Mucosa of descending colon (tissue), 3 donors: Measurements from ENCODE around the gene BCO1. TPM values are rescaled to one million over a fixed set of nuclear protein-coding genes. Genes with fewer than 3 reads are reported as not detected.

Source experiments
- ATAC-seq: fragments of 200-7000 bp; cut with Tn5 transposase; one replicate; pipeline ENCODE4 v1.9.1; 2020; ENCODE audit warnings: mild to moderate bottlenecking, moderate library complexity
- DNase-seq, 3 donors: peaks; one replicate each; pipeline ENCODE4 v3.0.0-alpha.2; 2020
- H3K36me3 ChIP-seq: fragments of 200-600 bp; one replicate; pipeline ENCODE4 v1.8.0; 2021; ENCODE audit warnings: low read depth, mild to moderate bottlenecking
- H3K4me1 ChIP-seq: fragments of 200-600 bp; one replicate; pipeline ENCODE4 v1.8.0; 2021; ENCODE audit warnings: low read depth, mild to moderate bottlenecking
- H3K4me3 ChIP-seq: fragments of 200-600 bp; one replicate; pipeline ENCODE4 v1.8.0; 2021; ENCODE audit warnings: mild to moderate bottlenecking
- H3K9me3 ChIP-seq: fragments of 200-600 bp; one replicate; pipeline ENCODE4 v1.8.0; 2021; ENCODE audit warnings: mild to moderate bottlenecking
- CTCF ChIP-seq: fragments of 200-600 bp; IDR thresholded peaks from one replicate; pipeline ENCODE4 v1.8.0; 2022; ENCODE audit warnings: antibody characterized with exemption, mild to moderate bottlenecking
- intact Hi-C, 2 donors: fragments of 100-400 bp; cut with DNase I in 1 of 2; cut with micrococcal nuclease in 1 of 2; formaldehyde crosslinking; loops; one replicate each; pipeline versions ENCODE4 v1.11.0 to v1.11.1; 2022; cut with DNase I, micrococcal nuclease
- total RNA-seq, 3 donors: library from RNA; stranded (reverse); fragmentation: NEBNext Ultra II Directional in 2 of 3; extraction: Animal tissue kit (Norgen Biotek cat#: 25700) in 2 of 3; gene quantifications; one replicate each; pipeline versions ENCODE4 v1.2.1 to v1.2.4, GENCODE V29; 2021 to 2023
- donor health status: DM: no; HTN: no; CAD: no; lungs with moderate emphysema.
- donor health status: DM: no; HTN: no; CAD: no.
- donor health status: DM: no; HTN: yes; CAD: no.

Gene BCO1
- total RNA-seq, 3 donors from 2014 or later, result 2.2 to 6.5 (median 4.5) TPM

- ATAC-seq, result no peak
These were observed 80.9 kb downstream of the BCO1 start for GRCh38 chr16:81319221-81319912.

GRCh38 chr16:81321039-81321438 lies 82.5 kb downstream of the BCO1 start:
- Histone ChIP-seq H3K36me3 (no peaks in the 10 kb centered on the region), H3K4me1 (no peaks in the 10 kb centered on the region), H3K4me3 (no peak overlapping the region), H3K9me3 (no peaks in the 10 kb centered on the region)
- no peak for ATAC-seq
- no peak for DNase-seq
- TF ChIP-seq CTCF, result no peak
- intact Hi-C loops, result no loop called here

More at GRCh38 chr16:81319221-81319912, 80.9 kb downstream of the BCO1 start:
- no peak overlapping the region for H3K4me3 ChIP-seq
- no peak for DNase-seq
- intact Hi-C loops, result no loop called here
- no peaks in the 10 kb centered on the region for H3K4me1 ChIP-seq
- no peak for TF ChIP-seq CTCF
- H3K9me3 ChIP-seq, result no peaks in the 10 kb centered on the region
- H3K36me3 ChIP-seq, result no peaks in the 10 kb centered on the region

- Histone ChIP-seq H3K36me3 (no peaks in the 10 kb centered on the region), H3K9me3 (no peaks in the 10 kb centered on the region), H3K4me1 (no peaks in the 10 kb centered on the region), H3K4me3 (no peak overlapping the region)
- intact Hi-C loops, result no loop called here
- DNase-seq (no peak), ATAC-seq (no peak)
- TF ChIP-seq CTCF, result no peak
These were observed 83.0 kb downstream of the BCO1 start for GRCh38 chr16:81321536-81321935.

- ATAC-seq (no peak), DNase-seq (no peak)
- no peaks in the 10 kb centered on the region for H3K36me3 ChIP-seq
- intact Hi-C loops, result no loop called here
- no peaks in the 10 kb centered on the region for H3K4me1 ChIP-seq
- no peak overlapping the region for H3K4me3 ChIP-seq
- TF ChIP-seq CTCF, result no peak
- H3K9me3 ChIP-seq, result no peaks in the 10 kb centered on the region
These were observed 86.3 kb downstream of the BCO1 start for GRCh38 chr16:81324808-81325207.

- no peak for TF ChIP-seq CTCF
- no peak for DNase-seq
- ATAC-seq, result no peak
- H3K4me1 ChIP-seq, result no peaks in the 10 kb centered on the region
- intact Hi-C loops, result no loop called here
- no peaks in the 10 kb centered on the region for H3K36me3 ChIP-seq
- no peaks in the 10 kb centered on the region for H3K9me3 ChIP-seq
- H3K4me3 ChIP-seq, result no peak overlapping the region
These were observed 88.5 kb downstream of the BCO1 start for GRCh38 chr16:81327011-81327410.
